ENCODE results near the gene CAMK2N2.

DNA sequence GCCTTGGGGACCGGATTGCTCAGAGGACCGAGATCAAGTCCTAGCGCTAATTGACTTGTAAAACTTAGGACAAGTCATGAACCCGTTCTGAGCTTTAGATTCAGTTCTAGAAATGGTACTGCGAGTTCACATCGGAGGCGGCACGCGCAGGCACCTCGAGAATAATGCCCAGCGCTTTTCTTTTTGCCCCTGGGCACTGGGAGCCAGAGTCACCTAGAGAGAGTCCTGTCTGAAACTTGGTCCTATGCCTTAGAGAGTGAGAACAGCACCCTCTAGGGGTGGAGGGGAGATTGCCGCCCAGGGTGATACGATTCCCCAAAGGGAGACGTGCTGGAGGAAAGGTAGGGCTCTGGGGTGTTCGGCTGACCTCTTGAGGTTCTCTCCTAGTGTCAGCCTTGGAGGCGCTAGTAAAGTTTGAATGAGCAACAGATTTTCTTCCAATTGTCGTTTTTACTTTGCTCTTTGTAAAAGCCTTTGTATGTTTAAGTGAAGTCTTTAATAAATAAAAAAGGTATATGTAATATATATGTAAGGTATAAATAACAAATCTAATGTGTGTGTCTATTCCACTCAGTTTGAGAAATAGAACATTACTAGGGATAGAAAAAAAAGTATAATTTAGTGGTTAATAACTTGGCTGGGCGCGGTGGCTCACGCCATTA lies 11.1 kb downstream of the CAMK2N2 start:
- TF ChIP-seq FOXK2 (IDR thresholded peaks at IDR 0.05) (no peak), ELF4 (IDR thresholded peaks at IDR 0.05) (no peak), ZNF384 (IDR thresholded peaks at IDR 0.05) (no peak), TARDBP (IDR thresholded peaks at IDR 0.05) (no peak), FOXA1 (IDR thresholded peaks at IDR 0.05) (no peak), FOXM1 (IDR thresholded peaks at IDR 0.05; ENCODE audit: borderline replicate concordance) (no peak)

Data from HEK293T (cell line).